Calu3 (cell line): ENCODE data around the gene SERPINB10. TPM values are rescaled to one million over a fixed set of nuclear protein-coding genes. Genes with fewer than 3 reads are reported as not detected.

Experiments used
- BruUV-seq: library from RNA; stranded (reverse); fragments of 400-500 nt; replicated peaks from 2 replicates; lab custom pipeline; 2021; lab: Mats Ljungman, UMichigan
- CTCF ChIA-PET: fragments of 300-600 bp; sonication (Branson Sonifier 250); formaldehyde crosslinking; loops from one replicate; lab custom pipeline; 2022; ENCODE audit warnings: antibody characterized with exemption; lab: Charles Lee
- DNase-seq: peaks from one replicate; pipeline ENCODE4 v3.0.0; 2022
- H3K27ac Mint-ChIP-seq: one replicate; pipeline ENCODE4 v1.8.0; 2022; ENCODE audit warnings: mixed read lengths; ENCODE audit not compliant: unreplicated experiment
- H3K27me3 Mint-ChIP-seq: one replicate; pipeline ENCODE4 v1.8.0; 2022; ENCODE audit warnings: mixed read lengths; ENCODE audit not compliant: unreplicated experiment
- H3K36me3 Mint-ChIP-seq: one replicate; pipeline ENCODE4 v1.8.0; 2022; ENCODE audit warnings: mild to moderate bottlenecking, moderate library complexity, mixed read lengths; ENCODE audit not compliant: insufficient read depth, unreplicated experiment
- H3K4me1 Mint-ChIP-seq: one replicate; pipeline ENCODE4 v1.8.0; 2022; ENCODE audit warnings: mild to moderate bottlenecking, low read depth, mixed read lengths; ENCODE audit not compliant: unreplicated experiment
- H3K4me3 Mint-ChIP-seq: one replicate; pipeline ENCODE4 v1.8.0; 2022; ENCODE audit warnings: mild to moderate bottlenecking, low read depth, moderate library complexity, mixed read lengths; ENCODE audit not compliant: unreplicated experiment
- H3K9me3 Mint-ChIP-seq: one replicate; pipeline ENCODE4 v1.8.0; 2022; ENCODE audit warnings: low read depth, mixed read lengths; ENCODE audit not compliant: unreplicated experiment
- intact Hi-C: fragments of 100-400 bp; cut with micrococcal nuclease; formaldehyde crosslinking; loops from one replicate; pipeline ENCODE4 v1.10.0; 2022; ENCODE audit not compliant: unreplicated experiment
- total RNA-seq: library from RNA; stranded (reverse); gene quantifications from 2 replicates; pipeline ENCODE4 v1.2.3, GENCODE V29; 2022
- TF ChIP-seq, protein P1 (sequence below): fragments of 200-600 bp; IDR thresholded peaks from one replicate; pipeline ENCODE4 v1.8.0; 2022; ENCODE audit warnings: antibody characterized with exemption; ENCODE audit not compliant: unreplicated experiment

SERPINB10 gene
- total RNA-seq, 1 experiment from 2014 or later: not detected

DNA sequence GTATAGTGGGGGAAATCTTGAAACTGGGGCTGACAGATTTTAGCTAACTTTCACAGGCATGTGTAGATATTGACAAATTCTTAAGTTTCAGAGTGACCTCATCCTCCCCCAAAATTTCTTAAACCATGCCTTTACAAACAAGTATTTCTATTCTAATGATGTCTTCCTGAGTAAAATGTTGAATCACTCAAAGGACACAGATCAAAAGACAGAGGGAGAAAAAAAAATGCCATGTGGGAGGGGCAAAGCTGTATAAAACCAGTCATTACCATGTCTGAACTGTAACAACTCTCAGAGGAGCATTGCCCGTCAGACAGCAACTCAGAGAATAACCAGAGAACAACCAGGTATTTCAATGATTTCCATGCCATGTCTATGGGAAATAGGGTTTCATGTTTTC is 20.3 kb upstream of the SERPINB10 start, which contains the start of gene SERPINB2:
Gene SERPINB2 (plus strand): TSS at position 282 of the 400 bp plus-strand sequence. CDS start 3,740 bp downstream, outside the sequence.
- H3K9me3 Mint-ChIP-seq: no peaks in the 10 kb centered on the region
- intact Hi-C loops: no loop called here
- peaks cover 40% of the 10 kb centered on the region for H3K4me1 Mint-ChIP-seq
- CTCF ChIA-PET: no interaction called here
- H3K36me3 Mint-ChIP-seq: peaks cover 35% of the 10 kb centered on the region
- H3K27ac Mint-ChIP-seq: peak within 1 kb of the TSS; percentile 87
- DNase-seq: peak; percentile 27
- no TSS peak for BruUV-seq
- TF ChIP-seq, protein P1, sequence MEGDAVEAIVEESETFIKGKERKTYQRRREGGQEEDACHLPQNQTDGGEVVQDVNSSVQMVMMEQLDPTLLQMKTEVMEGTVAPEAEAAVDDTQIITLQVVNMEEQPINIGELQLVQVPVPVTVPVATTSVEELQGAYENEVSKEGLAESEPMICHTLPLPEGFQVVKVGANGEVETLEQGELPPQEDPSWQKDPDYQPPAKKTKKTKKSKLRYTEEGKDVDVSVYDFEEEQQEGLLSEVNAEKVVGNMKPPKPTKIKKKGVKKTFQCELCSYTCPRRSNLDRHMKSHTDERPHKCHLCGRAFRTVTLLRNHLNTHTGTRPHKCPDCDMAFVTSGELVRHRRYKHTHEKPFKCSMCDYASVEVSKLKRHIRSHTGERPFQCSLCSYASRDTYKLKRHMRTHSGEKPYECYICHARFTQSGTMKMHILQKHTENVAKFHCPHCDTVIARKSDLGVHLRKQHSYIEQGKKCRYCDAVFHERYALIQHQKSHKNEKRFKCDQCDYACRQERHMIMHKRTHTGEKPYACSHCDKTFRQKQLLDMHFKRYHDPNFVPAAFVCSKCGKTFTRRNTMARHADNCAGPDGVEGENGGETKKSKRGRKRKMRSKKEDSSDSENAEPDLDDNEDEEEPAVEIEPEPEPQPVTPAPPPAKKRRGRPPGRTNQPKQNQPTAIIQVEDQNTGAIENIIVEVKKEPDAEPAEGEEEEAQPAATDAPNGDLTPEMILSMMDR: no peak
- H3K4me3 Mint-ChIP-seq: peak within 1 kb of the TSS; percentile 58
- H3K27me3 Mint-ChIP-seq: no peaks in the 10 kb centered on the region

- Mint-ChIP-seq H3K36me3 (peaks cover 34% of the 10 kb centered on the region), H3K27me3 (no peaks in the 10 kb centered on the region), H3K4me1 (peaks cover 40% of the 10 kb centered on the region), H3K27ac (peak overlapping the region; percentile 74), H3K4me3 (peak overlapping the region; percentile 54), H3K9me3 (no peaks in the 10 kb centered on the region)
- TF ChIP-seq, protein P1: no peak
- CTCF ChIA-PET: no interaction called here
- peak; percentile 25 for DNase-seq
- intact Hi-C loops: no loop called here
- BruUV-seq: no TSS peak
These were observed 19.1 kb upstream of the SERPINB10 start for GRCh38 chr18:63888470-63889190.

- Mint-ChIP-seq H3K4me3 (peak overlapping the region; percentile 44), H3K9me3 (no peaks in the 10 kb centered on the region), H3K4me1 (peaks cover 32% of the 10 kb centered on the region), H3K27me3 (no peaks in the 10 kb centered on the region), H3K36me3 (peaks cover 36% of the 10 kb centered on the region), H3K27ac (peak overlapping the region; percentile 63)
- CTCF ChIA-PET: no interaction called here
- no peak for DNase-seq
- BruUV-seq: no TSS peak
- TF ChIP-seq, protein P1: no peak
- intact Hi-C loops: loop anchor here (2.0 kb wide), 1 partner anchor 47 kb away; no protein-coding TSS in a partner anchor
These were observed 18.1 kb upstream of the SERPINB10 start for GRCh38 chr18:63889626-63890025.

DNA sequence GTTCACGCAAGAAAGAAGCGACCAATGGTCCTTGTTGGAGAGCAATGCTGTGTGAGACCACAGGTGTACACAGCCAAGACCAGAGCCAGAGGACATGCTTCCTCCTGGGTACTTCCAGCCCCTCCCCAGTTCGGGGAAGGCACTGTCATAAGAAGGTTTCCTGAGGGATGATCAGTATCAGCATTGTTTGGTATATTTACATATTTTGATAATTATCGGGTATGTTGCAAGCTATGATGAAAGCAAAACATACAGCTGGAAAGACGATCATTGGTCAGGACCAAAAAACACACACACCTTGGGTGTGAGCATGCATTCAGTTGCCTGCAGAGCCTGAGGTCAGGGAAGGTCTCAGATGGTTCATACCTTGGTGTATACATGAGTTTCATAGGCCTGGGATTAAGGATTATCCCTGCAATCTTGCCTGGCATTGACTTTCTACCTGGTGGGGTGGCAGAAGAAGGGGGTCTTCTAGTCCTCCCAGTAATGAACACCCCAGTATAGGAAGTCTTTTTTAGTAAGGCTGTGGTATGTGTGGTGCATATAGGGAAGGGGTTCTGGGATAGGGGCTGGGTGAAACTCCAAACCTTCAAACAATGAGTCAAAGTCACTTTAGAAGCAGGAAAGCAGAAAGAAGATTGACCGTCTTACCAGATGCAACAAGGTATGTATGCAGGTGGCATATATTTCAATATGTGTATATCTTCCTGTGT is 17.4 kb upstream of the SERPINB10 start:
- no peaks in the 10 kb centered on the region for H3K27me3 Mint-ChIP-seq
- peak overlapping the region; percentile 63 for H3K27ac Mint-ChIP-seq
- peaks cover 26% of the 10 kb centered on the region for H3K4me1 Mint-ChIP-seq
- H3K9me3 Mint-ChIP-seq: no peaks in the 10 kb centered on the region
- H3K36me3 Mint-ChIP-seq: peaks cover 42% of the 10 kb centered on the region
- CTCF ChIA-PET: interaction anchor here (0.6 kb wide), 1 partner anchor 108 kb away, joined by 4 read pairs; no protein-coding TSS in a partner anchor
- intact Hi-C loops: loop anchor here (2.0 kb wide), 1 partner anchor 46 kb away; no protein-coding TSS in a partner anchor
- TF ChIP-seq, protein P1: no peak
- H3K4me3 Mint-ChIP-seq: peak overlapping the region; percentile 44
- no peak for DNase-seq
- BruUV-seq: no TSS peak
